ENCODE measurements around the gene C1orf21. TPM values are rescaled to one million over a fixed set of nuclear protein-coding genes. Genes with fewer than 3 reads are reported as not detected.

The C1orf21 gene
- total and polyA plus RNA-seq, 2 donors (not counting 3 experiments of a cell fraction or from before 2014, with no cell fraction given) = 0.79 to 8.5 TPM

GRCh38 chr1:184648160-184648855 lies 261.5 kb downstream of the C1orf21 start:
- TF ChIP-seq JUN (IDR thresholded peaks at IDR 0.05; ENCODE audit: borderline replicate concordance, insufficient read depth, insufficient read length, low read depth) = peak; percentile 4
- no peak for TF ChIP-seq POLR2AphosphoS5 (IDR thresholded peaks at IDR 0.05; ENCODE audit: insufficient read depth, low read depth, low read length)
- no TSS peak for BruUV-seq (replicated peaks)
- no peak overlapping the region for H3K4me3 ChIP-seq (replicated peaks in 1 of 3; ENCODE audit: insufficient read depth in 1 of 3, low read depth in 1 of 3, low read length in 3 of 3)
- peaks cover 0 to 4% of the 10 kb centered on the region in 2 experiments for H3K27me3 ChIP-seq (ENCODE audit: control insufficient read depth in 2 of 2, insufficient read depth in 2 of 2, low read length in 2 of 2)
- no peak overlapping the region for H3K9ac ChIP-seq (replicated peaks; ENCODE audit: extremely low read depth, insufficient read depth, low read length)
- no peaks in the 10 kb centered on the region for H3K9me3 ChIP-seq (replicated peaks; ENCODE audit: control insufficient read depth, insufficient read depth, low read length)
- H3K4me1 ChIP-seq (ENCODE audit: control insufficient read depth, extremely low read depth, insufficient read depth, low read length) = no peaks in the 10 kb centered on the region
- FAIRE-seq (no peak), DNase-seq (ENCODE audit: low read depth, low spot score) (no peak)
- intact Hi-C loops (cut with micrococcal nuclease) = no loop called here
- H3K4me2 ChIP-seq (ENCODE audit: insufficient read depth, low read length) = no peak overlapping the region
- ChIA-PET POLR2A (interaction anchor here (0.7 kb wide), 1 partner anchor 70 kb away, joined by 4 read pairs; no protein-coding TSS in a partner anchor), CTCF (interaction anchor here (1.1 kb wide), 1 partner anchor 15 kb away, joined by 3 read pairs; no protein-coding TSS in a partner anchor)
- no peaks in the 10 kb centered on the region for H3K79me2 ChIP-seq (ENCODE audit: control insufficient read depth, insufficient read depth, low read length)
- dilution Hi-C loops (cut with MboI; ENCODE audit: extremely low pct_ligation_motif_present, low sequenced_read_pairs) = no loop called here
- H3K9me1 ChIP-seq (replicated peaks; ENCODE audit: control insufficient read depth, extremely low read depth, insufficient read depth, low read length) = no peaks in the 10 kb centered on the region
- H3K27ac ChIP-seq (ENCODE audit: insufficient read depth, low read depth, low read length) = no peak overlapping the region
- no peaks in the 10 kb centered on the region for H4K20me1 ChIP-seq (replicated peaks; ENCODE audit: control insufficient read depth, extremely low read depth, insufficient read depth, low read length)
- no peaks in the 10 kb centered on the region for H3K36me3 ChIP-seq (ENCODE audit: control insufficient read depth in 2 of 2, extremely low read depth in 1 of 2, insufficient read depth in 2 of 2, low read length in 2 of 2)
- no peak overlapping the region for H2AFZ ChIP-seq (ENCODE audit: low read depth, low read length)

- H3K4me3 ChIP-seq (replicated peaks in 1 of 3; ENCODE audit: insufficient read depth in 1 of 3, low read depth in 1 of 3, low read length in 3 of 3) = no peak overlapping the region
- no peaks in the 10 kb centered on the region for H3K36me3 ChIP-seq (ENCODE audit: control insufficient read depth in 2 of 2, extremely low read depth in 1 of 2, insufficient read depth in 2 of 2, low read length in 2 of 2)
- no peaks in the 10 kb centered on the region for H3K9me1 ChIP-seq (replicated peaks; ENCODE audit: control insufficient read depth, extremely low read depth, insufficient read depth, low read length)
- no peak overlapping the region for H3K9ac ChIP-seq (replicated peaks; ENCODE audit: extremely low read depth, insufficient read depth, low read length)
- dilution Hi-C loops (cut with MboI; ENCODE audit: extremely low pct_ligation_motif_present, low sequenced_read_pairs) = no loop called here
- intact Hi-C loops (cut with micrococcal nuclease) = no loop called here
- H3K79me2 ChIP-seq (ENCODE audit: control insufficient read depth, insufficient read depth, low read length) = no peaks in the 10 kb centered on the region
- H3K27me3 ChIP-seq (ENCODE audit: control insufficient read depth in 2 of 2, insufficient read depth in 2 of 2, low read length in 2 of 2) = peaks cover 0 to 4% of the 10 kb centered on the region in 2 experiments
- no peak overlapping the region for H2AFZ ChIP-seq (ENCODE audit: low read depth, low read length)
- no peak overlapping the region for H3K27ac ChIP-seq (ENCODE audit: insufficient read depth, low read depth, low read length)
- no TSS peak for BruUV-seq (replicated peaks)
- no peaks in the 10 kb centered on the region for H4K20me1 ChIP-seq (replicated peaks; ENCODE audit: control insufficient read depth, extremely low read depth, insufficient read depth, low read length)
- FAIRE-seq = no peak
- H3K9me3 ChIP-seq (replicated peaks; ENCODE audit: control insufficient read depth, insufficient read depth, low read length) = no peaks in the 10 kb centered on the region
- POLR2A ChIA-PET = interaction anchor here (0.7 kb wide), 1 partner anchor 69 kb away, joined by 4 read pairs; no protein-coding TSS in a partner anchor
- CTCF ChIA-PET = no interaction called here
- no peak overlapping the region for H3K4me2 ChIP-seq (ENCODE audit: insufficient read depth, low read length)
- no peak for TF ChIP-seq MYC (IDR thresholded peaks at IDR 0.05; ENCODE audit: low read depth, low read length)
- no peak for TF ChIP-seq EZH2 (IDR thresholded peaks at IDR 0.05; ENCODE audit: borderline replicate concordance, low read depth, low read length, severe bottlenecking)
- TF ChIP-seq FOS (IDR thresholded peaks at IDR 0.05; ENCODE audit: borderline replicate concordance, insufficient read depth, low read length) = no peak
- no peak for TF ChIP-seq POLR2AphosphoS5 (IDR thresholded peaks at IDR 0.05; ENCODE audit: insufficient read depth, low read depth, low read length)
- TF ChIP-seq, protein P1, sequence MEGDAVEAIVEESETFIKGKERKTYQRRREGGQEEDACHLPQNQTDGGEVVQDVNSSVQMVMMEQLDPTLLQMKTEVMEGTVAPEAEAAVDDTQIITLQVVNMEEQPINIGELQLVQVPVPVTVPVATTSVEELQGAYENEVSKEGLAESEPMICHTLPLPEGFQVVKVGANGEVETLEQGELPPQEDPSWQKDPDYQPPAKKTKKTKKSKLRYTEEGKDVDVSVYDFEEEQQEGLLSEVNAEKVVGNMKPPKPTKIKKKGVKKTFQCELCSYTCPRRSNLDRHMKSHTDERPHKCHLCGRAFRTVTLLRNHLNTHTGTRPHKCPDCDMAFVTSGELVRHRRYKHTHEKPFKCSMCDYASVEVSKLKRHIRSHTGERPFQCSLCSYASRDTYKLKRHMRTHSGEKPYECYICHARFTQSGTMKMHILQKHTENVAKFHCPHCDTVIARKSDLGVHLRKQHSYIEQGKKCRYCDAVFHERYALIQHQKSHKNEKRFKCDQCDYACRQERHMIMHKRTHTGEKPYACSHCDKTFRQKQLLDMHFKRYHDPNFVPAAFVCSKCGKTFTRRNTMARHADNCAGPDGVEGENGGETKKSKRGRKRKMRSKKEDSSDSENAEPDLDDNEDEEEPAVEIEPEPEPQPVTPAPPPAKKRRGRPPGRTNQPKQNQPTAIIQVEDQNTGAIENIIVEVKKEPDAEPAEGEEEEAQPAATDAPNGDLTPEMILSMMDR (IDR thresholded peaks at IDR 0.05; ENCODE audit: extremely low read depth in 1 of 2, insufficient read depth in 1 of 2, low read depth in 1 of 2, low read length in 2 of 2) = no peak
- no peak for TF ChIP-seq GATA2 (IDR thresholded peaks at IDR 0.05; ENCODE audit: insufficient read depth, insufficient read length, low read depth, low read length)
- no peak for TF ChIP-seq MAX (IDR thresholded peaks at IDR 0.05; ENCODE audit: insufficient read depth, insufficient read length)
- no peak for TF ChIP-seq POLR2A (IDR thresholded peaks at IDR 0.05; ENCODE audit: low read depth, low read length)
- no peak for TF ChIP-seq JUN (IDR thresholded peaks at IDR 0.05; ENCODE audit: borderline replicate concordance, insufficient read depth, insufficient read length, low read depth)
- no peak for DNase-seq (ENCODE audit: low read depth, low spot score)
- H3K4me1 ChIP-seq (ENCODE audit: control insufficient read depth, extremely low read depth, insufficient read depth, low read length) = no peaks in the 10 kb centered on the region
These were observed 262.0 kb downstream of the C1orf21 start for GRCh38 chr1:184648856-184649201.
